ENCODE measurements around the gene DBP. TPM values are rescaled to one million over a fixed set of nuclear protein-coding genes. Genes with fewer than 3 reads are reported as not detected.
A peak's percentile ranks its signal among the peaks of the same experiment; 100 is the strongest.
"Not testable (repeated sequence)": the region's sequence is repeated elsewhere in the genome, so short reads cannot be mapped to it uniquely, and the experiment has no call there.

DBP gene
- total RNA-seq (ENCODE audit: unreplicated experiment), result 2.9 TPM
- long read RNA-seq, result 0 reads

- Mint-ChIP-seq H3K4me3 (ENCODE audit: unreplicated experiment) (peak within 1 kb of the TSS; percentile 86), H3K9me3 (ENCODE audit: unreplicated experiment) (peaks cover 6% of the 10 kb centered on the region), H3K4me1 (ENCODE audit: low read depth, unreplicated experiment) (peaks cover 13% of the 10 kb centered on the region), H3K27me3 (ENCODE audit: unreplicated experiment) (peaks cover 20% of the 10 kb centered on the region), H3K36me3 (ENCODE audit: unreplicated experiment) (peaks cover 4% of the 10 kb centered on the region), H3K27ac (ENCODE audit: unreplicated experiment) (peak within 1 kb of the TSS; percentile 90)
- no peak for TF ChIP-seq CTCF (IDR thresholded peaks at IDR 0.05; ENCODE audit: partially characterized antibody, unreplicated experiment)
- DNase-seq, result peak; percentile 55
Measured at GRCh38 chr19:48636859-48637448, at the start of gene DBP. DBP (minus strand) TSS chr19:48637379; CDS start chr19:48636994, 385 bp downstream.

GRCh38 chr19:48686637-48687036 lies 49.5 kb upstream of the DBP start:
- not testable (repeated sequence) for DNase-seq

GRCh38 chr19:48686088-48686487 lies 48.9 kb upstream of the DBP start:
- Mint-ChIP-seq H3K27me3 (ENCODE audit: unreplicated experiment) (peaks cover 1% of the 10 kb centered on the region), H3K9me3 (ENCODE audit: unreplicated experiment) (no peaks in the 10 kb centered on the region), H3K4me1 (ENCODE audit: low read depth, unreplicated experiment) (no peaks in the 10 kb centered on the region), H3K4me3 (ENCODE audit: unreplicated experiment) (no peak overlapping the region), H3K27ac (ENCODE audit: unreplicated experiment) (no peak overlapping the region), H3K36me3 (ENCODE audit: unreplicated experiment) (no peaks in the 10 kb centered on the region)
- TF ChIP-seq CTCF (IDR thresholded peaks at IDR 0.05; ENCODE audit: partially characterized antibody, unreplicated experiment), result no peak
- no peak for DNase-seq

More at GRCh38 chr19:48686637-48687036, 49.5 kb upstream of the DBP start:
- H3K27ac Mint-ChIP-seq (ENCODE audit: unreplicated experiment); H3K4me3 Mint-ChIP-seq (ENCODE audit: unreplicated experiment); H3K4me1 Mint-ChIP-seq (ENCODE audit: low read depth, unreplicated experiment); H3K9me3 Mint-ChIP-seq (ENCODE audit: unreplicated experiment); H3K36me3 Mint-ChIP-seq (ENCODE audit: unreplicated experiment); H3K27me3 Mint-ChIP-seq (ENCODE audit: unreplicated experiment): not testable (repeated sequence)

- Mint-ChIP-seq H3K36me3 (ENCODE audit: unreplicated experiment) (no peaks in the 10 kb centered on the region), H3K4me3 (ENCODE audit: unreplicated experiment) (no peak overlapping the region), H3K27ac (ENCODE audit: unreplicated experiment) (no peak overlapping the region)
Measured at GRCh38 chr19:48685583-48685982, 48.4 kb upstream of the DBP start.

GRCh38 chr19:48683349-48683748 lies 46.2 kb upstream of the DBP start:
- DNase-seq, result no peak
- H3K36me3 Mint-ChIP-seq (ENCODE audit: unreplicated experiment), result no peaks in the 10 kb centered on the region
- no peak overlapping the region for H3K27ac Mint-ChIP-seq (ENCODE audit: unreplicated experiment)

More at GRCh38 chr19:48685583-48685982, 48.4 kb upstream of the DBP start:
- no peak for TF ChIP-seq CTCF (IDR thresholded peaks at IDR 0.05; ENCODE audit: partially characterized antibody, unreplicated experiment)
- peaks cover 1% of the 10 kb centered on the region for H3K27me3 Mint-ChIP-seq (ENCODE audit: unreplicated experiment)
- H3K9me3 Mint-ChIP-seq (ENCODE audit: unreplicated experiment), result no peaks in the 10 kb centered on the region
- H3K4me1 Mint-ChIP-seq (ENCODE audit: low read depth, unreplicated experiment), result no peaks in the 10 kb centered on the region
- no peak for DNase-seq

More at GRCh38 chr19:48683349-48683748, 46.2 kb upstream of the DBP start:
- no peaks in the 10 kb centered on the region for H3K9me3 Mint-ChIP-seq (ENCODE audit: unreplicated experiment)
- peaks cover 3% of the 10 kb centered on the region for H3K27me3 Mint-ChIP-seq (ENCODE audit: unreplicated experiment)
- H3K4me1 Mint-ChIP-seq (ENCODE audit: low read depth, unreplicated experiment), result no peaks in the 10 kb centered on the region
- no peak for TF ChIP-seq CTCF (IDR thresholded peaks at IDR 0.05; ENCODE audit: partially characterized antibody, unreplicated experiment)
- H3K4me3 Mint-ChIP-seq (ENCODE audit: unreplicated experiment), result no peak overlapping the region
